Measurements from ENCODE around the gene ACADSB. TPM values are rescaled to one million over a fixed set of nuclear protein-coding genes. Genes with fewer than 3 reads are reported as not detected.

Gene ACADSB
- total RNA-seq, 1 donor from 2014 or later, result 13.1 TPM

- no peak for DNase-seq (ENCODE audit: low spot score)
- Mint-ChIP-seq H3K36me3 (ENCODE audit: low read depth) (no peaks in the 10 kb centered on the region), H3K4me3 (ENCODE audit: unreplicated experiment) (no peak overlapping the region), H3K4me1 (ENCODE audit: low read depth) (no peaks in the 10 kb centered on the region), H3K9me3 (ENCODE audit: low read depth) (no peaks in the 10 kb centered on the region), H3K27me3 (ENCODE audit: low read depth) (no peaks in the 10 kb centered on the region), H3K27ac (ENCODE audit: unreplicated experiment) (no peak overlapping the region)
- no peak for TF ChIP-seq CTCF (IDR thresholded peaks at IDR 0.05)
These were observed 15.7 kb downstream of the ACADSB start for GRCh38 chr10:123024540-123024939.

- H3K4me1 Mint-ChIP-seq (ENCODE audit: low read depth), result no peaks in the 10 kb centered on the region
- H3K27ac Mint-ChIP-seq (ENCODE audit: unreplicated experiment), result no peak overlapping the region
- no peak overlapping the region for H3K4me3 Mint-ChIP-seq (ENCODE audit: unreplicated experiment)
- H3K36me3 Mint-ChIP-seq (ENCODE audit: low read depth), result no peaks in the 10 kb centered on the region
- DNase-seq (ENCODE audit: low spot score), result no peak
- no peaks in the 10 kb centered on the region for H3K27me3 Mint-ChIP-seq (ENCODE audit: low read depth)
- no peaks in the 10 kb centered on the region for H3K9me3 Mint-ChIP-seq (ENCODE audit: low read depth)
- TF ChIP-seq CTCF (IDR thresholded peaks at IDR 0.05), result no peak
These were observed 17.5 kb downstream of the ACADSB start for GRCh38 chr10:123026302-123026701.

- DNase-seq (ENCODE audit: low spot score), result no peak
- H3K9me3 Mint-ChIP-seq (ENCODE audit: low read depth), result no peaks in the 10 kb centered on the region
- no peaks in the 10 kb centered on the region for H3K4me1 Mint-ChIP-seq (ENCODE audit: low read depth)
- no peak for TF ChIP-seq CTCF (IDR thresholded peaks at IDR 0.05)
- H3K27me3 Mint-ChIP-seq (ENCODE audit: low read depth), result no peaks in the 10 kb centered on the region
- H3K4me3 Mint-ChIP-seq (ENCODE audit: unreplicated experiment), result no peak overlapping the region
- no peaks in the 10 kb centered on the region for H3K36me3 Mint-ChIP-seq (ENCODE audit: low read depth)
- no peak overlapping the region for H3K27ac Mint-ChIP-seq (ENCODE audit: unreplicated experiment)
These were observed 19.1 kb downstream of the ACADSB start for GRCh38 chr10:123027861-123028260.

GRCh38 chr10:123031124-123031523 is 22.3 kb downstream of the ACADSB start:
- TF ChIP-seq CTCF (IDR thresholded peaks at IDR 0.05), result no peak
- Mint-ChIP-seq H3K27ac (ENCODE audit: unreplicated experiment) (no peak overlapping the region), H3K36me3 (ENCODE audit: low read depth) (peaks cover 2% of the 10 kb centered on the region), H3K4me3 (ENCODE audit: unreplicated experiment) (no peak overlapping the region), H3K9me3 (ENCODE audit: low read depth) (no peaks in the 10 kb centered on the region), H3K4me1 (ENCODE audit: low read depth) (no peaks in the 10 kb centered on the region), H3K27me3 (ENCODE audit: low read depth) (no peaks in the 10 kb centered on the region)
- DNase-seq (ENCODE audit: low spot score), result no peak

DNA sequence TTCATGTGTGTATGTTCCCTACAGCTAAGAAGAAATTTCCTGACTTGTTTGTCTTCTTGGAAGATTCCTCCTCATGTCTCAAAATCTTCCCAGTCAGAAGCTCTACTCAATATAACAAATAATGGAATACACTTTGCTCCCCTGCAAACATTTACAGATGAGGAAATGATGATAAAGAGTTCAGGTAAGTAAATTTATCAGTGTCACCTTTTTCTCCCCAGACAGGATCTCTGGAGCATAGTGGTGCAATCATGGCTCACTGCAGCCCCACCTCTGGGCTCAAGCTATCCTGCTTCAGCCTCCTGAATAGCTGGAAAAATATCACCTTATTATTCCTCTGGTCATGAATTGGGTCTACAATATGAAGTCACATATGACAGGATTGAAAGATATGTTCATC is 25.5 kb downstream of the ACADSB start:
- no peak overlapping the region for H3K27ac Mint-ChIP-seq (ENCODE audit: unreplicated experiment)
- DNase-seq (ENCODE audit: low spot score), result no peak
- H3K9me3 Mint-ChIP-seq (ENCODE audit: low read depth), result no peaks in the 10 kb centered on the region
- H3K36me3 Mint-ChIP-seq (ENCODE audit: low read depth), result peaks cover 7% of the 10 kb centered on the region
- H3K4me1 Mint-ChIP-seq (ENCODE audit: low read depth), result no peaks in the 10 kb centered on the region
- no peaks in the 10 kb centered on the region for H3K27me3 Mint-ChIP-seq (ENCODE audit: low read depth)
- no peak overlapping the region for H3K4me3 Mint-ChIP-seq (ENCODE audit: unreplicated experiment)
- TF ChIP-seq CTCF (IDR thresholded peaks at IDR 0.05), result no peak

All from chondrocyte (in vitro differentiated cells).